Adrenal gland (tissue), 5 donors: ENCODE measurements around the gene SART3.

ENCODE experiments used
- CTCF ChIP-seq, 6 experiments: fragments of 450-650 bp in 4 of 6; fragments of 200-600 bp in 2 of 6; sonication (generic) in 1 of 6; IDR thresholded peaks; 1 replicate in 5 of 6; 2 replicates in 1 of 6; pipeline versions ENCODE4 v1.5.1 to v1.8.0; 2016 to 2021; ENCODE audit warnings: antibody characterized with exemption in 6 of 6, mild to moderate bottlenecking in 2 of 6, moderate library complexity in 1 of 6
- POLR2A ChIP-seq, 2 donors: fragments of 450-650 bp; IDR thresholded peaks; one replicate each; pipeline ENCODE4 v1.6.1; 2017; ENCODE audit warnings: antibody characterized with exemption in 2 of 2, mild to moderate bottlenecking in 2 of 2, moderate library complexity in 1 of 2
- donor health status: DM: no; HTN: no; CAD: no.

- TF ChIP-seq CTCF (IDR thresholded peaks at IDR 0.05) = no peak
- TF ChIP-seq POLR2A (IDR thresholded peaks at IDR 0.05) = no peak
These were observed 47.1 kb upstream of the SART3 start for GRCh38 chr12:108607981-108608600.
